GM18526 (cell line): Measurements from ENCODE around the gene NRXN3.

Source experiments
- POLR2A ChIP-seq: IDR thresholded peaks from 3 replicates; pipeline ENCODE4 v1.6.1; 2011; ENCODE audit not compliant: insufficient read length; ENCODE audit errors: extremely low read depth

NRXN3 gene

GRCh38 chr14:79050787-79051727, 880.9 kb downstream of the NRXN3 start:
- no peak for TF ChIP-seq POLR2A

GRCh38 chr14:79051742-79052141, 881.6 kb downstream of the NRXN3 start:
- TF ChIP-seq POLR2A: no peak

- no peak for TF ChIP-seq POLR2A
Measured at GRCh38 chr14:79056879-79057278, 886.7 kb downstream of the NRXN3 start.

DNA sequence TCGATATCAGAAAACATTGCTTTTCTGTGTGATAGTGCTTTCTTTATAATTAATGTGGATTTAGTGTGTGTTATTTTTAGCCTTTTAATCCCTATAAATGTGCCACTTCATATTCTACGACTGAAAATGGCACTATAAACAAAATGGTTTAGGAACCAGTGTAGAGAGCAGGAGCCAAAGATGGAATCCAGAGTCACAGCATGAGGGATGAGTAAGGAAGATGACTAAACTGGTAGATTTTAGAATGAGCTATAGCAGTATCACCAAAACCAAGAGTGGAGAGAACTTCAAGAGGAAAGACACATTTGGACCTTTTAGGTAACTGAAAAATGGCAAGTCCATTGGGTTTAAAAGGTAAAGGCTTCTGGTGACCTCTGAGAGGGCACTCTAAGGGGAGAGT, 887.2 kb downstream of the NRXN3 start:
- no peak for TF ChIP-seq POLR2A

- no peak for TF ChIP-seq POLR2A
Measured at GRCh38 chr14:79062226-79062625, 892.1 kb downstream of the NRXN3 start.

- no peak for TF ChIP-seq POLR2A
Measured at GRCh38 chr14:79064214-79064613, 894.0 kb downstream of the NRXN3 start.

- TF ChIP-seq POLR2A: no peak
Measured at GRCh38 chr14:79074510-79074909, 904.3 kb downstream of the NRXN3 start.

GRCh38 chr14:79076428-79076827, 906.3 kb downstream of the NRXN3 start:
- no peak for TF ChIP-seq POLR2A

DNA sequence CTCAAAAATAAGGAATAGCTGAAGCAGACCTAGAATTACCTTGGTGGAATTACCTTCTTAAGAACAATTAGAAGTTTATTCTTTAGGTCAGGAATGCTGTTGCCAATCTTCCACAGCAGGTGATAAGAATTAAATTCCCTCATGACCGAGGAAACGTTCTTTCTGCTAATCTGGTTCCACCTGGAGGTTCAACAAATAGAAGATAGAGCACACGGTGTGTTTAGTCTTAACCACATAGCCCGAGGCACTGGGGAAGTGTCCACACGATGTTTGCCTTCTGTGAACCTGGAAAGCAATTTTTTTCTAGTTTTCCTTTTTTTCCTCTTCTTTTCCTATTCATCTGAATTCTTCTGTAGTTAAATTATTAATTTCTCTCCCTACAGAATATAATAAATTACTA, 906.9 kb downstream of the NRXN3 start:
- TF ChIP-seq POLR2A: no peak

- no peak for TF ChIP-seq POLR2A
Measured at GRCh38 chr14:79080040-79080439, 909.9 kb downstream of the NRXN3 start.

DNA sequence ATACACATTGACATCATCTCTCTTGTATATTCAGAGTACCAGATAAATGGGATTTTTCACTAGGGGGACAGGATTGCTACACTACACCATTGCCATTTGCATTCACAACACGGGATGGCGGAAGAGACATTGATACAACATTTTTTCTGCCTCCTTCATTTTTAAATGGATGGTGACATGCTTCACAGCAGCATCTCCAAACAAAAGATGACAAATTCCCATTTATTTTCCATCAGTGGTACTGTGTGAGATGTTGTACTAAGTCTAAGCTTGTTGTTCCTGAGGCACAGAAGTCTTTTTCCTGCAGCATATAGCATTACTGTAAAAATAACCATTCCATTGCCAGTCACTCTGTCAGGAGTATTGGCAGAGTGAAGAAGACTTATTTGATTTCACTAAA, 912.7 kb downstream of the NRXN3 start:
- TF ChIP-seq POLR2A: no peak

- TF ChIP-seq POLR2A: no peak
Measured at GRCh38 chr14:79083356-79083755, 913.2 kb downstream of the NRXN3 start.

DNA sequence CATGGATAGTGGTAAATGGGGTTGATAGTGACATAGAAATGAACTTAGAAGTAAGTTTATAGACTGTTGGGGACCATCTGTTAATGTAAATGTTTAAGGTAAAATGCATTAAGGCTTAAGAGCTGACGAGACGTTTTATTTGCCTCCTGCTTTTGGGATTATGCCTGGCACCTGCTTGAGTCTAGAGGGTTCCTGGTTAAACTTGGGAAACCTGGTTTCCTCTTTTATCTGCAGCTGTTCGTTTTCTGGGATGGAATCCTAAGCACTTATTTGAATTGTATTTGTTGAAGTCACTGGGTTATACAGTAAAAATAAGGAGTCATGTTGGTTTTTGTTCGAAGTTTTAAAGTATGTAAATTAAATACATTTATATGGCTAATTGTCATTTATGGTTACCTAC, 914.7 kb downstream of the NRXN3 start:
- TF ChIP-seq POLR2A: no peak

DNA sequence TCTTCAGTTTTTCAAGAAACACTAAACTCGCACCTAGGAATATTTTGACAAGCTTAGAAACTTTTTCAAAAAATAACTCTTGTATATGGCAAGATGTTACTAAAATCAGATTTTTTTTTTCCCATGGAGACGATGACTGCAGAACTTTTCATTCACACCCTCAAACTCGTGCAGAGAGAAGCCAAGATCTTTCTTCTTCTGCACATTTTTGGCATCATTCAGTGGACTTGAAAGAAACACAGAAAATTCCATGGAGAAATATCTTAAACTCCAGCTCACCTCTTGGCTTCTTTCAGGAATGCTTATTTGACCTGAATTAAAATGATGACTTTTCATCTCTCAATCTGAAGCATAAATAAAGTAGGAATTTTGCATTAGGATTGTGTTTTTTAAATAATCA, 919.4 kb downstream of the NRXN3 start:
- TF ChIP-seq POLR2A: no peak

DNA sequence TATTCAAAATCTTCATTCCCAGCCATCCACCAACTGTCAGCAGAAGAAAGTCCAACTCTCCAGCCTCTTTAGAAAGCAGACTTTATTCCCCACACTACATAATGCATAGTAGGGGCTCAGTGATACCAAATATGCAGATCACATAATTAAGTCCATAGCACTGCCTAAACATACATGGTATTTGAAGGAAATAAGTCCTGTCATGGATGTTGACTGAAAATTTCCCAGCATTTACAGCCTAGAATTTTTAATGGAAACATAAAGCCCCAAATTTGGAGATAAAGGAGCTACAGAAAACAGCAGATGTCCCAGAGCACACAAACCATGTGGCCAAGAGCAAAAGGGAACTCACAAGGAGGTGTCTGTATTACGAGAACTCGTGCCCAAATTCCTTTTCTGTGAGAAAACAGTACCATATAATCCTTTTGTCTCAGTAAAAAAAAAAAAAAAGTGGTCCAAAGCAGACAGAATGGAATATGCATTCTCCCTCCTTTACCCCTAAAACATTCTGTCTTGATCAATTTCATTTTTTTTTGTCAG, 920.5 kb downstream of the NRXN3 start:
- no peak for TF ChIP-seq POLR2A

GRCh38 chr14:79091381-79091963, 921.3 kb downstream of the NRXN3 start:
- TF ChIP-seq POLR2A: no peak

GRCh38 chr14:79093531-79093930, 923.4 kb downstream of the NRXN3 start:
- no peak for TF ChIP-seq POLR2A

GRCh38 chr14:79094951-79095350, 924.8 kb downstream of the NRXN3 start:
- no peak for TF ChIP-seq POLR2A
